ENCODE results near the gene KCNJ14.

GRCh38 chr19:48490981-48491792 is 35.8 kb downstream of the KCNJ14 start:
- TF ChIP-seq ESRRG (CRISPR knock-in tag; IDR thresholded peaks at IDR 0.05) (no peak), ZFP3 (CRISPR knock-in tag; IDR thresholded peaks at IDR 0.05) (no peak), POU6F1 (CRISPR knock-in tag; IDR thresholded peaks at IDR 0.05; ENCODE audit: borderline replicate concordance, low read depth) (no peak), ZNF70 (CRISPR knock-in tag; IDR thresholded peaks at IDR 0.05) (no peak), PATZ1 (CRISPR knock-in tag; IDR thresholded peaks at IDR 0.05; ENCODE audit: borderline replicate concordance) (no peak), ZFP30 (CRISPR knock-in tag; IDR thresholded peaks at IDR 0.05) (no peak), GLIS3 (CRISPR knock-in tag; IDR thresholded peaks at IDR 0.05) (no peak), ZNF8 (CRISPR knock-in tag; IDR thresholded peaks at IDR 0.05) (no peak)
